CMK (cell line): ENCODE results near the gene PKHD1.
"Not testable (repeated sequence)": the region's sequence is repeated elsewhere in the genome, so short reads cannot be mapped to it uniquely, and the experiment has no call there.

Source experiments
- DNase-seq: peaks from one replicate; pipeline ENCODE4 v3.0.0-alpha.2; 2010; ENCODE audit warnings: low read depth

Gene PKHD1

GRCh38 chr6:51926125-51926524 is 161.3 kb downstream of the PKHD1 start:
- no peak for DNase-seq

GRCh38 chr6:51922479-51922878 is 164.9 kb downstream of the PKHD1 start:
- DNase-seq, result not testable (repeated sequence)

DNA sequence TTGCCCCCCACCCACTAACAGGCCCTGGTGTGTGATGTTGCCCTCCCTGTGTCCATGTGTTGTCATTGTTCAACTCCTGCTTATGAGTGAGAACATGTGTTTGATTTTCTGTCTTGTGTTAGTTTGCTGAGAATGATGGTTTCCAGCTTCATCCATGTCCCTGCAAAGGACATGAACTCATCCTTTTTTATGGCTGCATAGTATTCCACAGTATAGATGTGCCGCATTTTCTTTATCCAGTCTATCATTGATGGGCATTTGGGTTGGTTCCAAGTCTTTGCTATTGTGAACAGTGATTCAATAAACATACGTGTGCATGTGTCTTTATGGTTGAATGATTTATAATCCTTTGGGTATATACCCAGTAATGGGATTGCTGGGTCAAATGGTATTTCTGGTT is 169.1 kb downstream of the PKHD1 start:
- not testable (repeated sequence) for DNase-seq

DNA sequence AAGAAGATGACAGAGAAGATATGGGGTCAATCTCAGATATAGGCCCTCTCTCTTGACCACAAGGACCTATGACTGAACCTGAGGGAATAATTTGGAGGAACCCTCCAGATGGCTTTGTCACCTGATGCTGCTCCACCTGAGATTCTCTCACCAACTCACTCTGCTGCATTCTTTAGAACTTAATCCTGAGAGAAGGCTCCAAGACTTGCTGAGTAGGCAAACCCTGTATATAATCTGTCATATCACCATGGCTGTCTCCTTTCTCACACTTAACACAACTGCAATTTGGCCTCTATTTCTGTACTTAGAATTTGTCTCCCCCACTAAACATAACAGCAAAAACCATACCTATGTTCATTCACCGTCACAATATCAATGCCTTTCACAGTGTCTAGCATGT is 172.3 kb downstream of the PKHD1 start:
- no peak for DNase-seq

- peak; percentile 65 for DNase-seq
Measured at GRCh38 chr6:51913265-51913664, 174.1 kb downstream of the PKHD1 start.

DNA sequence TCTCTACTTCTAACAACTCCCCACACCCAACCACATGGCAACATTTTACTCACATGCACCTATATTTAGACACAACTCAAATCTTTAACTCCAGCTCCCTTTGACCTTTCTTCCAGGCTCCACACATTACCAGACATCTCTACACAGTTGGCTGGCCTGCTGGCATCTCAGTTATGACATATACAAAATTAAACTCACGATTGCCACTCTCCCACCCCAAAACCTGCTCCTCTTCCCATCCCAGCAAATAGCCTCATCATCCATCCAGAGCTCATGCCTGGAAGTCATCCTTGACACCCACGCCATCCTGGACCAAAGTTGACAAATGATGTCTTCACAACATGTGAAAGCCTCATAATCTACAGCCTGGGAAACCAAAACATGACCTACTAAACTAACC is 176.6 kb downstream of the PKHD1 start:
- no peak for DNase-seq

GRCh38 chr6:51908243-51908642 is 179.2 kb downstream of the PKHD1 start:
- DNase-seq, result no peak

DNA sequence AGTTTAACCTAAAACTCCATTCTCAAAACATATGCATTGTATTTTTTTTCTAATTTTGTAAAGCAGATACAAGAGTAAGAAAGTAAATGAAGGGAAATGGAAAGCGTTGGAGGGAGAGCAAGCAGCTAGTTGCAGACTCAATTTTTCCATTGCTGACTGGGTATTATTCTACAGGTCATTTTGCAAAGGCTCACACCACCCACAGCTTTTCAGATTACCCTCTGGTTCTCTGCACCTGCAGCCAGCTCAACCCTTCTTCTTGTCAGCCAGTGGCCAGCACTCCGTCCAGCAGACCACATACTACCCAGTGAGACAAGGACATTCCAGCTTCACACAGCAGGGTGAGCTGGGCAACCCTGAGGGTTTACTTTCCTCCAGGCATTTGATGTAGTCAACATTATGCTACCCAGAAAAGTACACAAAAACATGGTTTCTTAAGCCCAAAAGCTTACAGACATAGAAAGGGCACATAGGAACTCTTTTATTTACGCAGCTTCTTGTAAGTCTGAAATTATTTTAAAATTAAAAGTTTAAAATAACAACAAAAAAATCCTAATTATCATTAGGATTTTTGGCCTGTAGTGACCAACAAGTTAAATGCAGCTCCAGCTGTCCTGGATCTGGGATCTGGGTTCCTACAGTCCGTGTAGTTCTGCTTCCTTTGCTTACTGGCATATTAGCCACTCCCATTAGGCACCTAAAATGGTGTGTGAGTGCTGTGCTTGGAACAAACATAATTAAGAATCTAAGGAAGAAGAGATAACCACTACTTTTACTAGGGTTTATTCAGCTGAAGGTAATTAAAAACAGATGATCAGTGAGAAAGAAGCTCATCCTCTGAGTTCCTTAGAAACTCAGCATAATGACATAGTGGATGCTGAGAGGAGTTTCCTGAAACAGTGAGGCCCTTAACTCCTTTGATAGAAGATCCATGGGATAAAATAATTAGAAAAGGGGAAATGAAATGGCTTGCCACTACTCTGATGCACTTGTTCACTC is 185.3 kb downstream of the PKHD1 start:
- no peak for DNase-seq

DNA sequence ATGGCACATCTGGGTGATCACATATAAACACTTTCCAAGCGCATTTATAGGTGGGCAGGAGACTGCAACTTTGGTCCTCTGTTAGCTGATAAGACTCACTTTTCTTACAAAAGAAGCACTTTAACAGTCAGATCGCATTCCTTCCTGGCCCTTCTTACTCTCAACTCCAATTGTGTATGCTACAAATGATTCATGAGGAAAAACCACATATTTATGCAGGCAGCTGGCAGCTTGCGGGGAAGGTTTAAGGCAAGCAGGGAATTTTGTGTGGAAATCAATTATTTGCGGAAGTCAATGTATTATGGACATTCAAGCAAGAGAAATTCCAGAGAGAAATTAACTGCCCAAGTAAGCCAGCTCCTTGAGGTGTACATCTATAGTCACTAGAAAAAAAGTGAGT is 194.0 kb downstream of the PKHD1 start:
- no peak for DNase-seq

- DNase-seq, result no peak
Measured at GRCh38 chr6:51892750-51893149, 194.7 kb downstream of the PKHD1 start.

- no peak for DNase-seq
Measured at GRCh38 chr6:51892339-51892738, 195.1 kb downstream of the PKHD1 start.

DNA sequence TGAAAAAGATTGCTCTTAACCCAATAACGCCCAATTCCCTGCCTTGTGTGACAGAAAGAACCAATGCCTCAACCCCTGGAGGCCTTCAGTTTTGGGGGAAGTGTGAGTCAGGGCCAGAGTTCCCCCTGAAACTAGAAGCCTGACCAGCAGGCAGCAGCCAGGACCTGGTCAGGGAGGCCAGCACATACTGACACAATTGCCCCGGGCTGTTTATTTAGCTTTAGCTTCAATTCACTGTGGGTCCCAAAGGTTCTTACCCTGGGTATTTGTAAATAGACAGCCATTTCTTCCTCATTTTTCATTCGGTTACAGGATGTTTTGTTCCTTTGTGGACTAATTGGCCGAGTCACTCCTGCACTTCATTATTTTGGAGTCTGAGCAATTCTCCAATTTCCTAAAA is 195.6 kb downstream of the PKHD1 start:
- DNase-seq, result no peak

DNA sequence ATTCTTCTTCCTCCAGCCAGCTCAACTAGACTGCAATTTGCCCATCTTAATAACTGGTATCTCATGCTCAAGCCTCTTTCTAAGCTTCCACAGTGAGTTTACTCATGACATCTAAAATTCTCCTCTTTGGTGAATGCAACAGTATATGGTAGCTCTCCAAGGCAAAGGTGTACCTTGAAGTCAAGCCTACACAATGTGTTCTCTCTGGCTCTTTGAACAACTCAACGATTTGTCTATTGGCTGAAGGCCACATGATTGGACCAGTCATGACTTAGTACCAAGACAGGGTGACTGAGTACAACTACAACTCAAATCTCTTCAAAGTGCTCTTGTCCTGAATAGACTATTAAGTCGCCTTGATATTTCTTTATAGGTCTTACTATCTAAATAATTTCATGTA is 199.6 kb downstream of the PKHD1 start:
- no peak for DNase-seq

GRCh38 chr6:51885957-51886356 is 201.5 kb downstream of the PKHD1 start:
- no peak for DNase-seq

- no peak for DNase-seq
Measured at GRCh38 chr6:51868591-51869355, 218.6 kb downstream of the PKHD1 start.

GRCh38 chr6:51866867-51867266 is 220.5 kb downstream of the PKHD1 start:
- no peak for DNase-seq

DNA sequence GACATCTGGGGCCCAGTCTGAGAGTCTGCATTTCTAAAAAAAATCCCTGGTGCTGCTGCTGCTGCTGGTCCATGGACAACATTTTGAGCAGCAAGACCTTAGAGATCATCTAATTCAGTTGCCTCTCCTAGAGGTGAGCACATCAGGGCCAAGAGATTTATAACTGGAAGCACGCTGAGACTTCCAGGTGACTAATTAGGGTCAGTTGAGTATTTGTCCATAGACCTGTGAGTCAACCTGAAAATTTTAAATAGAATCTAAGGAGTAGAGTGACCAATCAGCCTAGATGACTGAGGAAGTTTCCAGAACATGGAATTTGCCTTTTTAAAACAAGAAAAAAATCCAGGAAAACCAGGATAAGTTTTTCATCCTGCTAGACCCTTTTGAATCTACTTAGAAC is 221.4 kb downstream of the PKHD1 start:
- DNase-seq, result no peak

GRCh38 chr6:51865176-51865575 is 222.2 kb downstream of the PKHD1 start:
- DNase-seq, result no peak

- DNase-seq, result no peak
Measured at GRCh38 chr6:51857134-51857533, 230.3 kb downstream of the PKHD1 start.

DNA sequence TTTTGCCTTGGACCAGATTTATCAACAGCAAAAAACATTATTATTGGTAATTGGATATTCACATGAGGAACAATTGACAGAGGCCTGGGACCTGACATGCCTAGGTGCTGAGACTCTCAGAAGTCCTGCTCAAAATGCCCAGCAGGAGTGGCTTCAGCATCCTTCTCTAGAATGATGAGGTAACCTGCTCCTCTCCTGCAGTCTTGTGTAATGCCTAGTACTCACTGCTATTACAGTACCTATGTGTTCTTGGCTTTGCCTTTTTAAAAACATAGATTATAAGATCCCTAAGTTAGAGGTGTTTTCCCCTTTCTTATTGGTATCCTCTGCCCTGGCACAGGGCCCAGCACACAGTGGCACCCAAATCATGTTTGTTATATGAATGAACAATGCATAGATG is 230.9 kb downstream of the PKHD1 start:
- no peak for DNase-seq

DNA sequence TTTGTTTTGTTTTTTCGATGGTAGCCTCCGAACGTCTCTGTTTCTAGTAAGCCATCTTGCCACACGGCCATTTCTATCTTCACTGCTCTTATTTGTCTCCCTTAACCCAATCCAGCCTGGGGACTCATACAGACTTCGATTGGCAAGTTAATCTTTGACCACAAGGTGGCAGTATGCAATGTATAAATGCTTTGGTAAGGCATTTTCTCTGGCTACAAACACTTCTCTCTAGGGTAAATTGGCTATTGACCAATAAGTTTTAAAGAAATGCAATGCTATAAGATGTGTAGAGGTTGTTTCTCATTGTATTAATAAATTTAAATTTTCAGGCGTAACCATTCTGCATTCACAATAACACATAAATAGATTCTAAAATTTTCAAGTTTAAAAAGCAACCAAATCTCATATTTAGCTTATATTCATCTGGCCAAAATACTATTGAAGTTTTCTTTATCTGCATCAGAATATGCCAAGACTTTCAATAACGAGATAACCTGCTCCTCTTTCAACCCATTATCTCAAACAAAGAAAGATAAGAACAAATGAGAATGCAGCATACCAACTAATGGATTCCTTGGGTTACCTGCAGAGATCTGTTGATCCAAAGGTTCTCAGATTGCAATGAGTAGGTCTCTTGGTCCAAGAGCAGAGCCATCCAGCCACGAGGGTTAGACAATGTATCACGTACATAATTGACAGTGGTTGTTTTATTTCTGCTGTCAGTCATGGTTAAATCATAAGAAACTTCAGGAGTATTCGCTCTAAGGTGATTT is 231.9 kb downstream of the PKHD1 start:
- DNase-seq, result peak; percentile 21

GRCh38 chr6:51854876-51855275 is 232.5 kb downstream of the PKHD1 start:
- no peak for DNase-seq
